BLaER1 treated with 17β-estradiol and CSF1 and Interleukin-3, amounts not matched to agents 10 nM and 100 nM (cell line): ENCODE measurements around the gene ZMAT1.
A peak's percentile ranks its signal among the peaks of the same experiment; 100 is the strongest.

Experiments used
- H3K27ac ChIP-seq, 11 experiments: shearing (Covaris generic); formaldehyde crosslinking; 2 replicates each; pipeline ENCODE4 v1.8.1; 2022
- H3K27me3 ChIP-seq, 11 experiments: shearing (Covaris generic); formaldehyde crosslinking; 2 replicates each; pipeline ENCODE4 v1.8.1; 2022
- H3K36me3 ChIP-seq, 11 experiments: shearing (Covaris generic); formaldehyde crosslinking; 2 replicates each; pipeline ENCODE4 v1.8.1; 2022
- H3K4me1 ChIP-seq, 10 experiments: shearing (Covaris generic); formaldehyde crosslinking; 2 replicates each; pipeline ENCODE4 v1.8.1; 2022
- H3K4me2 ChIP-seq, 11 experiments: shearing (Covaris generic); formaldehyde crosslinking; 2 replicates each; pipeline ENCODE4 v1.8.1; 2022
- H3K4me3 ChIP-seq, 10 experiments: shearing (Covaris generic); formaldehyde crosslinking; 2 replicates each; pipeline ENCODE4 v1.8.1; 2022
- H3K9ac ChIP-seq, 11 experiments: shearing (Covaris generic); formaldehyde crosslinking; 2 replicates each; pipeline ENCODE4 v1.8.1; 2022
- H3K9me3 ChIP-seq, 11 experiments: shearing (Covaris generic); formaldehyde crosslinking; replicated peaks in 1 of 11; 2 replicates each; pipeline ENCODE4 v1.8.1; 2022
- H4K20me1 ChIP-seq, 11 experiments: shearing (Covaris generic); formaldehyde crosslinking; 2 replicates each; pipeline ENCODE4 v1.8.1; 2022
- Cebpa-rat ChIP-seq, 11 experiments: shearing (Covaris generic); IDR thresholded peaks; 2 replicates each; pipeline ENCODE4 v1.8.1; 2022

The ZMAT1 gene

GRCh38 chrX:101931136-101931487, 715 bp downstream of the ZMAT1 start:
- H3K9ac ChIP-seq, result peak overlapping the region; percentile 89 to 98 (median 92)
- H3K4me3 ChIP-seq, result peak overlapping the region; percentile 67 to 79 (median 72)
- H3K4me1 ChIP-seq, result peaks cover 0 to 8% (median 3%) of the 10 kb centered on the region in 10 experiments; a peak in 6 of 20 replicates
- H3K27ac ChIP-seq, result peak overlapping the region; percentile 91 to 99 (median 95); a peak in 21 of 22 replicates
- H3K4me2 ChIP-seq, result peak overlapping the region; percentile 53 to 78 (median 66)
- H3K9me3 ChIP-seq, result peaks cover 0 to 20% (median 16%) of the 10 kb centered on the region in 11 experiments; a peak in 17 of 22 replicates
- TF ChIP-seq Cebpa-rat (IDR thresholded peaks at IDR 0.05), result no peak
- H3K27me3 ChIP-seq, result no peaks in the 10 kb centered on the region
- H3K36me3 ChIP-seq, result no peaks in the 10 kb centered on the region
- no peaks in the 10 kb centered on the region for H4K20me1 ChIP-seq

GRCh38 chrX:101925733-101926132, 6.1 kb downstream of the ZMAT1 start:
- Histone ChIP-seq H3K27me3 (no peaks in the 10 kb centered on the region), H3K9me3 (no peaks in the 10 kb centered on the region), H3K4me2 (no peak overlapping the region), H3K4me1 (peaks cover 0 to 7% (median 2%) of the 10 kb centered on the region in 10 experiments; a peak in 6 of 20 replicates), H4K20me1 (no peaks in the 10 kb centered on the region), H3K9ac (no peak overlapping the region), H3K36me3 (no peaks in the 10 kb centered on the region), H3K27ac (no peak overlapping the region), H3K4me3 (no peak overlapping the region)
- no peak for TF ChIP-seq Cebpa-rat (IDR thresholded peaks at IDR 0.05)

- H3K36me3 ChIP-seq, result no peaks in the 10 kb centered on the region
- no peak overlapping the region for H3K4me3 ChIP-seq
- no peak overlapping the region for H3K27ac ChIP-seq
- no peak for TF ChIP-seq Cebpa-rat (IDR thresholded peaks at IDR 0.05)
- no peaks in the 10 kb centered on the region for H3K27me3 ChIP-seq
- H3K4me1 ChIP-seq, result no peaks in the 10 kb centered on the region
- H3K4me2 ChIP-seq, result no peak overlapping the region
- H4K20me1 ChIP-seq, result no peaks in the 10 kb centered on the region
- no peak overlapping the region for H3K9ac ChIP-seq
- peaks cover 16 to 36% (median 21%) of the 10 kb centered on the region in 11 experiments; a peak in 20 of 22 replicates for H3K9me3 ChIP-seq
Measured at GRCh38 chrX:101918751-101919150, 13.1 kb downstream of the ZMAT1 start.

- Histone ChIP-seq H3K4me3 (no peak overlapping the region), H3K9me3 (peaks cover 45 to 51% (median 48%) of the 10 kb centered on the region in 11 experiments), H3K27me3 (no peaks in the 10 kb centered on the region), H3K27ac (no peak overlapping the region), H3K4me2 (no peak overlapping the region), H3K4me1 (no peaks in the 10 kb centered on the region), H3K9ac (no peak overlapping the region), H3K36me3 (peaks cover 0 to 6% (median 0%) of the 10 kb centered on the region in 11 experiments; a peak in 7 of 22 replicates), H4K20me1 (no peaks in the 10 kb centered on the region)
- no peak for TF ChIP-seq Cebpa-rat (IDR thresholded peaks at IDR 0.05)
Measured at GRCh38 chrX:101906136-101906796, 25.6 kb downstream of the ZMAT1 start.

- peaks cover 0 to 6% (median 0%) of the 10 kb centered on the region in 11 experiments; a peak in 7 of 22 replicates for H3K36me3 ChIP-seq
- H3K27me3 ChIP-seq, result no peaks in the 10 kb centered on the region
- H3K4me1 ChIP-seq, result no peaks in the 10 kb centered on the region
- H4K20me1 ChIP-seq, result no peaks in the 10 kb centered on the region
- no peak overlapping the region for H3K27ac ChIP-seq
- TF ChIP-seq Cebpa-rat (IDR thresholded peaks at IDR 0.05), result no peak
- peaks cover 32 to 38% (median 35%) of the 10 kb centered on the region in 11 experiments for H3K9me3 ChIP-seq
- no peak overlapping the region for H3K4me2 ChIP-seq
- no peak overlapping the region for H3K9ac ChIP-seq
- H3K4me3 ChIP-seq, result no peak overlapping the region
Measured at GRCh38 chrX:101904996-101905395, 26.8 kb downstream of the ZMAT1 start.
